ENCODE data around the gene SMARCB1.
A peak's percentile ranks its signal among the peaks of the same experiment; 100 is the strongest.

SMARCB1 gene

GRCh38 chr22:23786752-23787599, at the start of gene SMARCB1:
Gene SMARCB1 (plus strand): TSS chr22:23786966. CDS start chr22:23787170, 204 bp downstream.
- peak; percentile 69 for DNase-seq (ENCODE audit: low spot score)
- FAIRE-seq, result no peak

- DNase-seq (ENCODE audit: low spot score), result no peak
- FAIRE-seq, result no peak
Measured at GRCh38 chr22:23737696-23738095, 49.1 kb upstream of the SMARCB1 start.

- FAIRE-seq (no peak), DNase-seq (ENCODE audit: low spot score) (no peak)
Measured at GRCh38 chr22:23742505-23743264, 44.1 kb upstream of the SMARCB1 start.

- FAIRE-seq (no peak), DNase-seq (ENCODE audit: low spot score) (no peak)
Measured at GRCh38 chr22:23743303-23743705, 43.5 kb upstream of the SMARCB1 start.

GRCh38 chr22:23744001-23744400, 42.8 kb upstream of the SMARCB1 start:
- no peak for DNase-seq (ENCODE audit: low spot score)
- no peak for FAIRE-seq

- FAIRE-seq (no peak), DNase-seq (ENCODE audit: low spot score) (no peak)
Measured at GRCh38 chr22:23744485-23744884, 42.3 kb upstream of the SMARCB1 start.

- DNase-seq (ENCODE audit: low spot score) (no peak), FAIRE-seq (no peak)
Measured at GRCh38 chr22:23745791-23746190, 41.0 kb upstream of the SMARCB1 start.

- DNase-seq (ENCODE audit: low spot score) (no peak), FAIRE-seq (no peak)
Measured at GRCh38 chr22:23749841-23750301, 36.9 kb upstream of the SMARCB1 start.

- no peak for DNase-seq (ENCODE audit: low spot score)
- no peak for FAIRE-seq
Measured at GRCh38 chr22:23750367-23750713, 36.4 kb upstream of the SMARCB1 start.

- FAIRE-seq (no peak), DNase-seq (ENCODE audit: low spot score) (peak; percentile 48)
Measured at GRCh38 chr22:23750714-23751440, 35.9 kb upstream of the SMARCB1 start, which contains the start of gene ZNF70. Gene ZNF70 (minus strand): TSS chr22:23751112. CDS start chr22:23745140, 5,972 bp downstream.

- DNase-seq (ENCODE audit: low spot score) (no peak), FAIRE-seq (no peak)
Measured at GRCh38 chr22:23751441-23751996, 35.2 kb upstream of the SMARCB1 start.

- FAIRE-seq (no peak), DNase-seq (ENCODE audit: low spot score) (no peak)
Measured at GRCh38 chr22:23752090-23752691, 34.6 kb upstream of the SMARCB1 start.

GRCh38 chr22:23752750-23753149, 34.0 kb upstream of the SMARCB1 start:
- FAIRE-seq, result no peak
- DNase-seq (ENCODE audit: low spot score), result no peak

- DNase-seq (ENCODE audit: low spot score) (no peak), FAIRE-seq (no peak)
Measured at GRCh38 chr22:23753385-23753784, 33.4 kb upstream of the SMARCB1 start.

GRCh38 chr22:23754220-23754919, 32.4 kb upstream of the SMARCB1 start, which contains the start of gene VPREB3:
Gene VPREB3 (minus strand): TSS chr22:23754425. CDS start chr22:23754363, 62 bp downstream.
- DNase-seq (ENCODE audit: low spot score) (no peak), FAIRE-seq (no peak)

GRCh38 chr22:23754980-23755636, 31.7 kb upstream of the SMARCB1 start:
- no peak for FAIRE-seq

GRCh38 chr22:23755711-23756110, 31.1 kb upstream of the SMARCB1 start:
- FAIRE-seq (no peak), DNase-seq (ENCODE audit: low spot score) (no peak)

More at GRCh38 chr22:23754980-23755636, 31.7 kb upstream of the SMARCB1 start:
- no peak for DNase-seq (ENCODE audit: low spot score)

- DNase-seq (ENCODE audit: low spot score) (no peak), FAIRE-seq (no peak)
Measured at GRCh38 chr22:23756891-23757290, 29.9 kb upstream of the SMARCB1 start.

GRCh38 chr22:23759566-23759965, 27.2 kb upstream of the SMARCB1 start:
- DNase-seq (ENCODE audit: low spot score), result no peak
- no peak for FAIRE-seq

- no peak for DNase-seq (ENCODE audit: low spot score)
- FAIRE-seq, result no peak
Measured at GRCh38 chr22:23760056-23760455, 26.7 kb upstream of the SMARCB1 start.
